Calu3 (cell line): Measurements from ENCODE around the gene EHD3. TPM values are rescaled to one million over a fixed set of nuclear protein-coding genes. Genes with fewer than 3 reads are reported as not detected.

Experiments
- BruUV-seq: library from RNA; stranded (reverse); fragments of 400-500 nt; replicated peaks from 2 replicates; lab custom pipeline; 2021; lab: Mats Ljungman, UMichigan
- CTCF ChIA-PET: fragments of 300-600 bp; sonication (Branson Sonifier 250); formaldehyde crosslinking; loops from one replicate; lab custom pipeline; 2022; ENCODE audit warnings: antibody characterized with exemption; lab: Charles Lee
- DNase-seq: peaks from one replicate; pipeline ENCODE4 v3.0.0; 2022
- H3K27ac Mint-ChIP-seq: one replicate; pipeline ENCODE4 v1.8.0; 2022; ENCODE audit warnings: mixed read lengths; ENCODE audit not compliant: unreplicated experiment
- H3K27me3 Mint-ChIP-seq: one replicate; pipeline ENCODE4 v1.8.0; 2022; ENCODE audit warnings: mixed read lengths; ENCODE audit not compliant: unreplicated experiment
- H3K36me3 Mint-ChIP-seq: one replicate; pipeline ENCODE4 v1.8.0; 2022; ENCODE audit warnings: mild to moderate bottlenecking, moderate library complexity, mixed read lengths; ENCODE audit not compliant: insufficient read depth, unreplicated experiment
- H3K4me1 Mint-ChIP-seq: one replicate; pipeline ENCODE4 v1.8.0; 2022; ENCODE audit warnings: mild to moderate bottlenecking, low read depth, mixed read lengths; ENCODE audit not compliant: unreplicated experiment
- H3K4me3 Mint-ChIP-seq: one replicate; pipeline ENCODE4 v1.8.0; 2022; ENCODE audit warnings: mild to moderate bottlenecking, low read depth, moderate library complexity, mixed read lengths; ENCODE audit not compliant: unreplicated experiment
- H3K9me3 Mint-ChIP-seq: one replicate; pipeline ENCODE4 v1.8.0; 2022; ENCODE audit warnings: low read depth, mixed read lengths; ENCODE audit not compliant: unreplicated experiment
- intact Hi-C: fragments of 100-400 bp; cut with micrococcal nuclease; formaldehyde crosslinking; loops from one replicate; pipeline ENCODE4 v1.10.0; 2022; ENCODE audit not compliant: unreplicated experiment
- total RNA-seq: library from RNA; stranded (reverse); gene quantifications from 2 replicates; pipeline ENCODE4 v1.2.3, GENCODE V29; 2022
- TF ChIP-seq, protein P1 (sequence below): fragments of 200-600 bp; IDR thresholded peaks from one replicate; pipeline ENCODE4 v1.8.0; 2022; ENCODE audit warnings: antibody characterized with exemption; ENCODE audit not compliant: unreplicated experiment

EHD3 gene
- total RNA-seq, 1 experiment from 2014 or later, result 1.7 TPM

DNA sequence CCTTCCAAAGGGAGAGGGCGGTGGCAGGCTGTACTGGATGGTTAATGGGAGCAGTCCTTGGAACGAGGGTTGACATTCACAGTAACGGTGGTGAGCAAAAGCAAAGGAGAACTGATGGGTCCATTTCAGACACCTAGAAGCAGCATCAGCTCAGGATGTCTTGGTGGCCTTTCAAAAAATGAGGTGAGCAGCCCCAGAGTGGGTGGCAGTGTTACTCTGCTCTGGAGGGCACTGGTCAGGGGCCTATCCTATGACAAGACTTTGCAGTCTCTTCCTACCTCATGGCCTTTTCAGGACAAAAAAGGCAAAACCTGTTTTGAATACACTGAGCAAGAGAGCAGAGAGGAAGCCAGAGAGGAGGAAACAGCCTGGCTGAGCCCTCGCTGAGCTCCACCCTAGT, 40.1 kb upstream of the EHD3 start:
- TF ChIP-seq, protein P1, sequence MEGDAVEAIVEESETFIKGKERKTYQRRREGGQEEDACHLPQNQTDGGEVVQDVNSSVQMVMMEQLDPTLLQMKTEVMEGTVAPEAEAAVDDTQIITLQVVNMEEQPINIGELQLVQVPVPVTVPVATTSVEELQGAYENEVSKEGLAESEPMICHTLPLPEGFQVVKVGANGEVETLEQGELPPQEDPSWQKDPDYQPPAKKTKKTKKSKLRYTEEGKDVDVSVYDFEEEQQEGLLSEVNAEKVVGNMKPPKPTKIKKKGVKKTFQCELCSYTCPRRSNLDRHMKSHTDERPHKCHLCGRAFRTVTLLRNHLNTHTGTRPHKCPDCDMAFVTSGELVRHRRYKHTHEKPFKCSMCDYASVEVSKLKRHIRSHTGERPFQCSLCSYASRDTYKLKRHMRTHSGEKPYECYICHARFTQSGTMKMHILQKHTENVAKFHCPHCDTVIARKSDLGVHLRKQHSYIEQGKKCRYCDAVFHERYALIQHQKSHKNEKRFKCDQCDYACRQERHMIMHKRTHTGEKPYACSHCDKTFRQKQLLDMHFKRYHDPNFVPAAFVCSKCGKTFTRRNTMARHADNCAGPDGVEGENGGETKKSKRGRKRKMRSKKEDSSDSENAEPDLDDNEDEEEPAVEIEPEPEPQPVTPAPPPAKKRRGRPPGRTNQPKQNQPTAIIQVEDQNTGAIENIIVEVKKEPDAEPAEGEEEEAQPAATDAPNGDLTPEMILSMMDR, result no peak
- H3K4me1 Mint-ChIP-seq, result no peaks in the 10 kb centered on the region
- intact Hi-C loops, result no loop called here
- H3K9me3 Mint-ChIP-seq, result peaks cover 2% of the 10 kb centered on the region
- H3K27me3 Mint-ChIP-seq, result peaks cover 34% of the 10 kb centered on the region
- H3K36me3 Mint-ChIP-seq, result no peaks in the 10 kb centered on the region
- DNase-seq, result no peak
- H3K4me3 Mint-ChIP-seq, result no peak overlapping the region
- H3K27ac Mint-ChIP-seq, result no peak overlapping the region
- BruUV-seq, result no TSS peak
- CTCF ChIA-PET, result no interaction called here

DNA sequence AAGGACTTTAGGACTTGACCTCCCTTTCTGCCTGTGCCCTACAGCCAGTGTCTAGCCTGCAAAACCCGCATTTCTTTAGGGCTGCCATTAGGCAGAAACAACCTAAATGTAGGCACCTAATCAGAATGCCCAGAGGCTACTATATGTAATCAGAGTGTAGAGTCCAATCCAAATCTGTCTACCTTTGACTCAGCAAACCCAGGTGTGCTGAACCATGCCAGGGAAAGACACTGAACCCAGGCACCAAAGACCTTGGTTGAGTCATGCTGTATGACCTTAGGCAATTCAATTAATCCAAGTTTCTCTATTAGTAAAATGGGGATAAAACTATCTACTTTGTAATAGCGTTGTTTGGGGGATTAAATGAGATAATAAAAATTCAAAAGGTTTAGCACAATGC, 37.3 kb upstream of the EHD3 start:
- Mint-ChIP-seq H3K9me3 (peaks cover 4% of the 10 kb centered on the region), H3K4me3 (no peak overlapping the region), H3K27ac (no peak overlapping the region), H3K4me1 (no peaks in the 10 kb centered on the region), H3K36me3 (no peaks in the 10 kb centered on the region), H3K27me3 (peaks cover 41% of the 10 kb centered on the region)
- no TSS peak for BruUV-seq
- TF ChIP-seq, protein P1, result no peak
- CTCF ChIA-PET, result interaction anchor here (0.7 kb wide), 1 partner anchor 11 kb away, joined by 3 read pairs; no protein-coding TSS in a partner anchor
- no peak for DNase-seq
- intact Hi-C loops, result no loop called here

DNA sequence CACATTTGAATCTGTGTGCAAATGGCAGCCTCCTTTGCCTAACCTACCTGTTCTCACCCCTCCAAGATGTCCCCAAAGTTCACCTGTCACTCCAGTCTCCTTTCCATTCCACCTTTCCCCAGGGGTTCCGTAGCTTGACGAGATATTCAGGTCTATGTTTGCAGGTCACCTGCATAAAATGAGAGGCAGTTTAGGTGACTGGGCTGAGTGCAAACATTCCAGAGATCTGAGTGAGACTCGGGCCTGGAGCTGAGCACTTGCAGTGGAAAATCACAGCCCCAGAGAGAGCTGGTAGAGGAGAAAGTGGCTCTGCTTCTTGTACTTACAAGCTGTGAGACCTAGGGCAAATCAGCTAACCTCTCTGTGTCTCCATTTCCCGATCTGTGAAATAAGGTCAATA, 36.8 kb upstream of the EHD3 start:
- intact Hi-C loops, result no loop called here
- Mint-ChIP-seq H3K36me3 (no peaks in the 10 kb centered on the region), H3K27me3 (peaks cover 47% of the 10 kb centered on the region), H3K4me3 (no peak overlapping the region), H3K4me1 (no peaks in the 10 kb centered on the region), H3K9me3 (peaks cover 4% of the 10 kb centered on the region), H3K27ac (no peak overlapping the region)
- DNase-seq, result no peak
- TF ChIP-seq, protein P1, result no peak
- no TSS peak for BruUV-seq
- CTCF ChIA-PET, result interaction anchor here (0.7 kb wide), 1 partner anchor 11 kb away, joined by 3 read pairs; no protein-coding TSS in a partner anchor

DNA sequence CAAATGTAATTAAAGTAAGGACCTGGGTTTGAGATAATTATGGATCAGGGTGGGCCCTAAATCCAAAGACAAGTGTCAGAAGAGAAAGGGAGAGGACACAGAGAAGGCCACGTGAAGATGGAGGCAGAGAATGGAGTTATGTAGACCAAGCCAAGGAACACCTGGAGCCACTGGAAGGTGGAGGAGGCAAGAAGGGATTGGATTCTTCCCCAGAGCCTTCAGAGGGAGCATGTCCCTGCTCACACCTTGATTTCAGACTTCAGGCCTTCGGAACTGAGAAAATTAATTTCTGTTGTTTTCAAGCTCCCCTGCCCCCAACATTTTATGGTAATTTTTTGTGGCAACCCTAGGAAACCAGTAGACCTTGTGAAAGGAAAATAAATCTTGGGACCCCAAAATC, 36.3 kb upstream of the EHD3 start:
- Mint-ChIP-seq H3K4me1 (no peaks in the 10 kb centered on the region), H3K9me3 (peaks cover 4% of the 10 kb centered on the region), H3K27me3 (peaks cover 52% of the 10 kb centered on the region), H3K27ac (no peak overlapping the region), H3K36me3 (no peaks in the 10 kb centered on the region), H3K4me3 (no peak overlapping the region)
- TF ChIP-seq, protein P1, result no peak
- CTCF ChIA-PET, result no interaction called here
- intact Hi-C loops, result no loop called here
- BruUV-seq, result no TSS peak
- DNase-seq, result no peak
